GM18498 (cell line): ENCODE data around the gene CCDC6.
"Not testable (repeated sequence)": the region's sequence is repeated elsewhere in the genome, so short reads cannot be mapped to it uniquely, and the experiment has no call there.

ENCODE experiments used
- ATAC-seq: cut with Tn5 transposase; IDR thresholded peaks from one replicate; pipeline ENCODE4 v1.9.1; 2021; ENCODE audit warnings: mild to moderate bottlenecking, moderate library complexity; ENCODE audit not compliant: unreplicated experiment

CCDC6 gene

DNA sequence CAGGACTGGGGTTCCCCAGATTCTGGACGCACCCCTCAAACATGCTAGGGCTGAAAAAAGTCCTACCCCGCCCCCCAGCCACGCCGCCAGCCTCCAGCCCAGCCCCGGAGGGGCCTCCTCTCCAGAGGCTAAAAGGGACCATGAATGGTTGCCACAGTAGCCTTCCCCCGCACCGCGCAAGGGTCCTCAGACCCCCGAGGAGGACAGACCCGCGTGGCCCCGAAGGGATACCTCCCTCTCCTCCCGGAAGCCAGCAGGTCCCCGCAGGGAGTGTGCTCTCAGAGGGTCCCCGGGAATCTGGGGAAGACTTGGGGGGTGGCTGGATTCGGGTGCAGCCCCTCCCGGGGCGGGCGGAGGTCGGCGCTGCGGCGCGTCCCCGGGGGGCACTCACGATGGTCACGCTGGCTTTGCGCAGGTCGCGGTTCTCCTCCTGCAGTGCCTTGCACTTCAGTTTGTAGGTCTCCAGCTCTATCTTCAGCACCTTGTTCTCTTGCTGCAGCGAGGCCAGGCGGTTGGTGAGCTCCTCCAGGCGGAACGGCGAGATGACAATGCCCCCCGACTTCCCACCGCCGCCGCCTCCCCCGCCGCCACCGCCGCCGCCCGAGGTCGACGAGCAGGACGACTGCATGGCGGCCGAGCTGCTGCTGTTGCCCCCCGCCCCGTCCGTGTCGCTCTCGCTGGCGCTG lies 482 bp downstream of the CCDC6 start:
- no peak for ATAC-seq

DNA sequence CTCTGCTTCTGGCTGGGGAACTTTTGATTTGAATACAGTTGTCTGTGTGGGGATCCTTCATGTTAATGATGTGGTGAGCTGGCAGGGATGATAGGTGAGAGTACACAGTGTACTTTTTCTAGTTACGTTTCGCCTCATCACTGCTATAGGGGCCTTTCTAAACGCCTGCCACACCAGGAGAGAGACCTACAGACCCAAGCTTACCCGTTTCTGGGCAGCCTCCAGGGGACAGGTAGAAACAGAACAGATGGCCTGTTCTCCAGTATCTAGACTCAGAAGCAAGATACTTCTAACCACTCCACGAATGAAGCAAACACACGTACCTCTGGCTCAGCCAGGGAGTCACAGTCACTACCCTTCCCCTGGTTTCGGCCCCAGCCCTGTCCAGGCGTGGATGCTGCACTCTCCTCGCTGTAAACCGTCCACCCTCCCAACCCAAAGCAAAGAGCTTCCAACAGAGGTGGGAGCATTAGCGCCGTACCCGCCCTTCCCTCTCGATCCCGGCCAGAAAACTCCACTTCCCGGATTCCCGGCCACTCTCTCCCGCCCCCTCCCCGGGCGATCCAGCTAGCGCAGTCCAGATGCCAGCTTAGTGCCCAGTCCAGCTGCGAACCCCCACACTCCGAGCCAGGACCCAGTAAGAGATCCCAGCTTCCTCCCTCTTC lies 1.2 kb downstream of the CCDC6 start:
- peak; percentile 47 for ATAC-seq

DNA sequence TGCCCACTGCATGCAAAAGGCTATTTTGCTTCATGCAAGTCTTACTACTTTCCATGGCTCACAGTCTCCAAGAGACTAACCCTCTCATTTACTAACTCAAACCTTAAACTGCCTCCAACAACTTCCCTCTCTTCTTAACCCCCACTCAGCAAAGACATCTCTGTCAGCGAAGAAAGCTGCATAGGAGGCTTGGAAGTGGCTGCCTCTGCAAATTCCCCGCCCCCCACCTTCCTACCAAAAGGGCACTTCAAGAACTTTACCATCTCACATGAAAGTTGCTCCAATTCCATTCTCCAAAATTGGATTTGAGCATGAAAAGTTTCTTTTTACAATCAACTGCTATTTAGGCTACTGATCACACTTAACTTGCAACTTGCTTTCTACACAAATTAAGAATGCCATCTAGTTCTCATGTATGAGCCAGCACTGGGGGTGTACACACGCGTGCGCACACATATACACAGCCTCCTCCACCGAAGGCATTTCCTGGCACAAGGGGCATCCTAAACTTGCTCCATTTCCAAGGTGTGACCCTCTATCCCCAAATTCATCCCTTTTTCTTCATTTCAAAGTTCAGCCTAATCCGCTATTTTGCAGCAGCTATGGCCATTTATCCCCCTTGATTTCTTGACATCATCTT lies 1.8 kb downstream of the CCDC6 start:
- ATAC-seq = no peak

DNA sequence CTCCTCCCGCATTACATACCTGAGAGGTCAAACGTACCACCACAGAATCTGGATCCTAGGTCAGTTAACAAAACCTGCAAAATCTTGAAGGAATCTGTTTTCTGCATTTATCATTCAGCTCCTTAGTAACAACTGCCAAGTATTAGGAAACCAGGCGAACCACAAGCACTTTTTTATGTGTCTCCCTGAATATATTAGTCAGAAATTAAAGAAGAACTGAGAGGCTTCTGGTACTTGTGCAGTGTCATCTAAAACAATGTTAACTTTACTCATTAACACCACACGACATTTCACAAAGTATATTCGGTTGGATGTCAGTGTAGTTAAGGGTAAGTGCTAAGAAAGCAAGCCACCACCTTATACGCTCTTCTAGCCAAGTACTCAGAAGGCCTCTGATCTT lies 2.5 kb downstream of the CCDC6 start:
- no peak for ATAC-seq

DNA sequence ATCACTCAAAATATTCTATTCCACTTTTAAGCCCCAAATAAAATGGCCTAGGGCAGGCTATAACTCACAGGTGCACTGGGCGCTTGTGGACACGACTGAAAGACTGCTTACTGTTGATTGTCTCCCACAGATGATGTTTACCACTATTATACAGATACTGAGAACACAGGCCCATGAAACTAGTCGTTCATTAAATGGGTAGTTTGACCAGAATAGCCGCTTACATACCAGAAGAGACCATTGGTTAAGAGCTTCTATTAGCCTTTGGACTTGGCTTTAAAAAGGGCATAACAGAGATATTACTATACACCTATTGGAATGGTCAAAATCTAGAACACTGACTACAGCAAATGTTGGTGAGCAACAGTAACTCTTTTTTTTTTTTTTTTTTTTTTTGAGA lies 4.3 kb downstream of the CCDC6 start:
- no peak for ATAC-seq

DNA sequence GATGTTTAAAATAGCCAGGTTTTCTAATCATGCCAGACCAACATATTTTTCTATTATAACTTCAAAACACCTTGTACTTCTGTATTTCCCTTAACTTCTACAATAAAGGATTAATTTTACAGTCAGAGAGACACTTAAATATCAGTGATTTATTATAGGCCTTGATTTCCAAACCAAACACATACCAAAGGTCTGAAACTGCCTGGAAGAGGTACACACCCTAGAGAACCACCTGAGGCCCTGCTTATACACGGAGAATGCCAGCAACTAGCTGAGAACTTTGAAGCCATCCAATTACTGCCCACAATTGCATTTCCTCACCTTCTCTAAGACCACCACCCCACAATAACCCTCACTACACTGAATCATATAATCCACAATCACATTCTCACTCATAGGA lies 4.9 kb downstream of the CCDC6 start:
- ATAC-seq = no peak

DNA sequence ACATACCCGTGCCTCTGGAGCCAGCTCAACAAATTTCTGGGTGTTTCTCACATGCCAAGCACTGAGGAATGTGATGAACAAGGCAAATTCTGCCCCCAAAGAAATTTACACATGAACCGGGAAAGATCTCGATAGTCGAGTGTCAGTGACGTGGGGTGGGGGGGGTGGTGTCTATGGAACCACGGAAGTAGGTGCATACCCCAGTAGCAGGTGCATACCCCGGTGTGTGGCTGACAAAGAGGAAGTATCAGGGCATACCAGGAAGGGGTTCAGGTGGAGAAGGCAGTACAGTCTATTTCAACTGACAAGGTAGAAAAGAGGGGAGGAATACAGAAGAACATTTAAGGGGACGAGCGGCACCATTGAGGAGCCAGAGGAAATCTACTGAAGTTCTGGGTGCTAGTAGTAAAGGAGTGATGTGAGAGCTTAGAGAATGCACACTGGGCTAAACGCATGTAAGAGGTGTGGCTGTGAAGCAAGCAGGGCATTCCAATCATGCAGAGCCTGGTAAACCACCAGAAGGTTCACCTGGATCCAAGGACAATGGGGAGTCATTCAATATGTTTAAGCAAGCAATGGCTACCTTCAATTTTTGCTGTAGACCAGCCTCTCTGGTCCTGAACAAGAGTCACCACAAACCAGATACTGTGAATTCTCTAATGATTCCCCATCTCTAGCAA lies 6.2 kb downstream of the CCDC6 start:
- no peak for ATAC-seq

DNA sequence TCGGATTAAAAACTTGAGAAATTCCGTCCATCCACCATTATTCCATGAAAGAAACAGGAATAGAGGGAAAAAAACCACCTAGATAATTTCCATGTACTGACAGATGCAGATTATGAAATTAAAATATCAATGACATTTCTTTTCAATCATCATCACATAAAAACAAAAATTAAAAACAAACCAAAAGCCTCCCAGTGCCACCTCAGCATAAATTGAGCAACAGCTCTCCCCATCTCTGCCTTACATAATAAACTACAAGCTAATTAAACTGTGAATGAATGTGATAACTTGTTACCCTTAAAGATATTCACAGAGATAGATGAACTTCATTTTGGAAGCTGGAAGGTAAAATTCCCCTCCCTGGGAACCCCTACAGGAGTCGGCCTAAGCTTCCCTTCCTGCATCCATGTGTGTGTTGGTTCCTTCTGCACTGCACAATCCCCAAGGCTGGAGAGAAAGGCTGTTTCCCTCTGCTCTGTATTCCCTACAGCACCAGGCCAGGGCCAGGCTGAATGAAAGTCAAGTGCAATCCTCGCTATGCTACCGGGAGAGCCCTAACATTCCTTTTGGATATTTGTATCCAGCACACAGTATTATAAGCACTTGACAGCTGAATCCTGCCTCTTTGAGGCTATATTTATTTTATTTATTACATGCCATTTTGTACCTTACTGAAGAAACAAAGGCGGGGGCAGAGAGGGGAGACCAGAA lies 8.1 kb downstream of the CCDC6 start:
- no peak for ATAC-seq

DNA sequence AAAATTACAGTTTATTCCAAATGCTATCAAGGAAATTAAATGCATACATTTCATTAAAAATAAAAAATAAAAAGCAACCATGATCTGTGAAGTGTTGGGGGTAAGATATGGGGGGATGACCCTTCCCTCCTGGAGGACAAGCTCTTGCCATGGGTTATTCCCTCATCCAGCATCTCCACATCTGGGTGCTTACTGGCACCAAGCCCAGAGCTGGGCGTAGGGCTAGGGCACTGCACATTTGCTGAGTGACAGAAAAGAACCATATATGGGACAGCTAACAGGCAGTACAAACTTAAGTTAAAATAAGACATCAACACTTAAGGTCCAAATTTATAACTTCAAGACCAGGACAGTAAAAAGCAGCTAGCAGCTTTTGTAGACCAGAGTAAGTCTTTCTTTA lies 10.2 kb downstream of the CCDC6 start:
- ATAC-seq = no peak

DNA sequence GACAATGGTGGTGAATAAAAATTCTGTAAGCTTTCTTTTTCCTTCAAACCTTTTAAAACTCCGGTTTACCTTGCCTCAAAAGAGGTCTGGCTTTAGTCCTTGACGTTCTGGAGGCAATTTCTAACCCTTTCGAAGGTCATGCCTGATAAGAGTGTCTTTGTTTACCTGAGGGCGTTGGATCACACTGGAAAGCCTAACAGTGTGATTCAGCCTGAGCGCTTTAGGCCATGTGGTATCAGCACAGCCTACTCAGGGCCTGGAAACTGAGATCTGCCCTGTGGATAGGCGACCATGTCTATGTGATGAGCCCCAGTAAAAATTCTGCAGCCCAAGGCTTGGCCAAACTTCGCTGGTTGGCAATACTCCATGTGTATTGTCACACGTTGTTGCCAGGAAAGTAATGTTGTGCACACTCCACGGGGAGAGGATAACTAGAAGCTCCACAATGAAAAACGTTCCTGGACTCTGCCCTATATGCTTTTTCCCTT lies 10.7 kb downstream of the CCDC6 start:
- ATAC-seq = no peak

DNA sequence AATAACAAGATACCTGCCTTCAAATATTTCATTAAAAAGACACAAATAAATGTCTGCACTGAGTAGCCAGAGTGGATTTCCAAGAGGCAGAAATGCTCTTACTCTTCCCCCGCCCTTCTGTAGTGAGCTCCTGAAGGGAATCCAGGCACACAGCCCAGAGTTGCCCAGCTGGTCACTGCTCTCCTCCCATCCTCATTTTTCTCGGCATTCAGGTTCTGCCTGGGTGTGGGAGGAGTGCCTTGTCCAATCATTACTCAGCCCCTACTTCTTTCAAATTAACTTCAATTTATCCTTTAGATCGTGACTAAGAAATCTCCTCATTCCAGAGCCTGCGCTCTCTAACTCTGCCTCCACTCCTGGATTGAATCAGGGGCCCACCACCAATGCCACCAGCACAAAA lies 12.2 kb downstream of the CCDC6 start:
- no peak for ATAC-seq

DNA sequence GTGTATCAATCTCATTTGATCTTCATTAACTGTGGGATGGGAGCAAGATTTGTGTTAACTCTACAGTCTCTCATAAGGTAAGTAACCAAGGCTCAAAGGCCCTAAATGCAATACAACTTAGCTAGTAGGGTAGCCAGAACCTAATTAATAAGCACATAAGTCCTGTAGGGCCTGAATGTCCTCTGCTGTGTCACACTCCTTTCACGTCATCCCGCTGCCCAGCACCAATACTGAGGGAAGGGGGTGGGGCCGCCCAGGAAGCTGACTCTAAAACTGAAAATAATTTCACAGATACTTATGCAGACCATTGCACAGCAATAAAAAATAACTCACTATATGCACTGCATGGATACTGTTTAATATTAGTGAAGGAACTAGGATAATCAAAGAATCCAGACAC lies 13.7 kb downstream of the CCDC6 start:
- ATAC-seq = no peak

DNA sequence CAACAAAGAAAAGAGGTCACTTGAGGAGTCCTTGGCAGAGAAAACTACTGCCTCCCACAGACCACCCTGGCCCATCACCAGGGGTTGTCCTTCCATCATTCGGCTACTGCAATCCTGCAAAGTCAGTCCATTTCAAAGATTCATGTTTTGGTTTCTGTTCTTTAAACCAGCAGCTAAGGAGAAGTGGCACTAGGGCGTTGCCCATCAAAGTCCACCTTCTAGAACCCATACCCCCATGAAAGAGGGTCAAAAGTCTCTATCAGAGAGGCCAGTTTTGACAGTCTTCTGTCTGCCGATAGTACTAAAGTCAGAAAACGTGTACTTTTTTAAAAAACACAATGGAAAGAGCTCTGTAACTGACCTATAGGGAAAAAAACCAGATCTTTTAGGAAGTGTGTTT lies 14.4 kb downstream of the CCDC6 start:
- ATAC-seq = peak; percentile 33

DNA sequence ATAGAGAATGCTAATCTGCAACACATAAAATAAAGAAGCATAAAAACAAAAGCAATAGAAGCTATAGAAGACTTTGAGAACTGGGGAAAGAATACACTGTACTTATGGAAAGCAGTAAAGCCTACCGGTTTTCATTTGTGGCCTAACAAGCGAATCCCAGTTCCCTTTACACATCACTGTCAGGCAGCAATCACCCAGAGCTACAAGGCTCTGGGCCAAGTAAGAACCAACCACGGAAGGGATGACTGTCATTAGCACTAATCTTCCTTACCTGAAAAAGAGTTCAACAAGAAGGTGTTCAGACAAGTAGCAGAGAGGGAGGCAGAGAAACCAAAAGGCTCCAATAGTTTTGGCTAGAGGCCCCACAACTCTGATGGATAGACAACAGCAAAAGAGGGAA lies 15.0 kb downstream of the CCDC6 start:
- ATAC-seq = peak; percentile 72

DNA sequence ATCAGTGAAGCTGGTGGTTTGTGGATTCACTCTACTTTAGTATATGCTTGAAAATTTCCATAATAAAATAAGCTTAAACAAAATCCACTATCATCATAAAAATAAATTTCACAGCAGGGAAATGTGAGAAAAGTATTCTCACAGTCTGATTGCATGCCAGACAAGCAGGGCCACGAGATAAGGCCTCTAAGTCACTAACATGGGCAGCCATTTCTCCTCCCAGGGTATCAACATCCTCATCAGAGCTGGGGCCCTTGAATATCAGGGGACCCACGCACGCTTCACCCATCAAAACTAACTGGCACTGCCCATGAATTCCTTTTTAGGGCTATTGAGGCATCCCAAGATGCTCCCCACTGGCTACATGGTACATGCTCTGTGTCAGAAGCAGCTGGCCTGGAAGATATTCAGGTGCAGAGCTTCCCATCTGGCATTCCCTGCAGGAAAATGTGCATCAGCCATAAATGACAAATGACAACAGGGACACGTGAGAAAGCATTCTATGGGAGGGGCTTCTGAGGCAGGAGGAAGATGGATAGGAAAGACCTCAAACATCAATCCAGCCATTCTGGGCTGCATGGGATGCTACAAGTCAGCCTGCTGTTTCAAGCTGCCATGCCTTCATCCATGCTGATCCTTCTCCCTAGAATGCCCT lies 17.4 kb downstream of the CCDC6 start:
- no peak for ATAC-seq

DNA sequence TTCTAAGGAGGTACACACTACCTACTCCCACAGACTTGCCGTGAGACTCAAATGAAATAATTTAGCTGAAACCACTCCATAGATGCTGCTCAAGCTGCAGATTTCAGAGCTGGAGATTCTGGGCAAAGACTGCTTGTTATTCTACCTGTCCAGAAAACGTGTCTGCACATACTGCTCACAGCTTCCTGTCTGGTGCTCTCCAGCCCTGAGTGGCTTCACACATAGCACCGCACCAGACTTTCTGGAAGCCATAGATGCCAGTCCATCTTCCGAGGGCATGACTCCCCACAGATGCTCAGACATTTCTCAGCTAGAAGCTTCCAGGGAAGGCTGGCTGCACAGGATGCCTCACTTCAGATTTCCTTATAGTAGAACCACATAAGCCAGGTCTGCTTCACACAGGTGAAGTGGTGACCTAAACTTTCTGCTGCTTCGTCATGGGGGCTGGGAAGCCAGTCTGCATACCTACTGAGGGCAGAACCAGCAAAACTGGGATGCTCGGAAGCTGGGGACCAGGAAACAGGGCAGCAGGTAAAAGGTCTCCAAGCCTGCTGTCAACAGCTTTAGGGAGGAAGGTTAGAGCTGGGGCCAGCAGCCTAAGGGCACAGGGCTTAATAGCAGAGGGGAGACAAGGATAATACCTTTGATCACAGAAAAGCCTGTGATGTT lies 18.2 kb downstream of the CCDC6 start:
- ATAC-seq = no peak

DNA sequence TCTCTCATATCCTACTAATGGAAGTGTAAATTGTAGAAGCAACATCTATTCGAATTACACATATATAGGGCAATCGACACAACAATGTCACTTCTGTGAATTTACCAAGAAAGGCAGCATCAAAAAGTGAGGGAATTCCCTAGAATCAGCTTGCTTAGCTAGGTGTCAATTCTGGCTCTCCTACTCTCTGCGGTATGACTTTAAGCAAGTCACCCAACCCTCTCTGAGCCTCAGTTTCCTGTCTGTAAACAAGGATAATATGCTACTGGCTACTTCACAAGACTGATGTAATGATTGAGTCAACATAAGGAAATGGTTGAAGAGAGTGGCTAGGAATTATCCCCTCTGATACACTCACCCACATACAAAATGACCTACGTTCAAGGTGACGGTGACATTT lies 19.4 kb downstream of the CCDC6 start:
- no peak for ATAC-seq

DNA sequence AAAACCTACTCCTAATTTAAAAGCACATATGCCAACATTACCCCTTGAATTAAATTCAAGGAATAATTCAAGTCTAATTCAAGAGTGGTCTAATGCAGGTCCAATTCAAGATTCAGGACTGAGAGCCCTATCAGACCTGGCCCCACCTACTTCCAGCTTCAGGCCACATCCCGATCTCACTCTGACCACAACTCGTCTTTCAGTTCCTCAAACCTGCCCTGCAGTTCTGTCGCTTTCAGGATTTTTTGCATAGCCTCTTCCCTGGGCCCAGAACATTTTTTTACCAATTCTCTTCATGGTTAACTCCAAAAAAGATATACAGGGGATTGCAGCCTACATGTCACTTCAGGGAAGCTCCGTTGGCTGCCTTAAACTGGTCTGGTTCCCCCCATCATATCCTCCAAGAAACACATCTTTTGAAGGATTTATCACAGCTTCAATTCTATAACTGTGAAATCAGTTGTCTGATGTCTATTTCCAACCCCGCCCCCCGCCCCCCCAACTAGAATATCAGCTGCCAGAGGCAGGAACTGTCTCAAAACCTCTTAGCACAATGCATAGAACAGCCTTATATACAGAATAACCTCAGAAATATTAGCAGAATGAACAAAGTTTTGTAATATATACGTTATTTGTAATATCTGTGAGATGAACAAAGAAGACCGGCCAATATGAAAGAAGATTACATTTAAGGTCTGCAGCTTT lies 20.8 kb downstream of the CCDC6 start:
- ATAC-seq = peak; percentile 85

DNA sequence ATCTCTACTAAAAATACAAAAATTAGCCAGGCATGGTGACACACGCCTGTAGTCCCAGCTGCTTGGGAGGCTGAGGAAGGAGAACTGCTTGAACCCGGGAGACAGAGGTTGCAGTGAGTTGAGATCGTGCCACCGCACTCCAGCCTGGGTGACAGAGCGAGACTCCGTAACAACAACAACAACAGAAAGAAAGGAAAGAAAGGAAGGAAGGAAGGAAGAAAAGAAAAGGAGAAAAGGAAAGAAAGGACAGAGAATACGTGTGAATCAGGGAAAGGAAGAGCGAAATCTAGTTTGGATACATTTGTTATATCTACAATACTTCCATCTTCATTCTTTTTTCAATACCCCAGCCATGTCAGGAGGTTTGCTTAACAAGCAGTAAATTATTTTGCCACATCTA lies 21.5 kb downstream of the CCDC6 start:
- ATAC-seq = not testable (repeated sequence)
